SKM-1 treated with dmso at 0.1 percent for 144 hours (cell line): ENCODE measurements around the gene IPO13.

Experiments used
- DNase-seq: peaks from one replicate; lab custom pipeline; 2025; ENCODE audit not compliant: unreplicated experiment; lab: John Stamatoyannopoulos, UW

IPO13 gene

GRCh38 chr1:43985984-43986595, 39.3 kb downstream of the IPO13 start:
- no peak for DNase-seq

GRCh38 chr1:43986712-43987111, 40.0 kb downstream of the IPO13 start:
- DNase-seq: no peak

DNA sequence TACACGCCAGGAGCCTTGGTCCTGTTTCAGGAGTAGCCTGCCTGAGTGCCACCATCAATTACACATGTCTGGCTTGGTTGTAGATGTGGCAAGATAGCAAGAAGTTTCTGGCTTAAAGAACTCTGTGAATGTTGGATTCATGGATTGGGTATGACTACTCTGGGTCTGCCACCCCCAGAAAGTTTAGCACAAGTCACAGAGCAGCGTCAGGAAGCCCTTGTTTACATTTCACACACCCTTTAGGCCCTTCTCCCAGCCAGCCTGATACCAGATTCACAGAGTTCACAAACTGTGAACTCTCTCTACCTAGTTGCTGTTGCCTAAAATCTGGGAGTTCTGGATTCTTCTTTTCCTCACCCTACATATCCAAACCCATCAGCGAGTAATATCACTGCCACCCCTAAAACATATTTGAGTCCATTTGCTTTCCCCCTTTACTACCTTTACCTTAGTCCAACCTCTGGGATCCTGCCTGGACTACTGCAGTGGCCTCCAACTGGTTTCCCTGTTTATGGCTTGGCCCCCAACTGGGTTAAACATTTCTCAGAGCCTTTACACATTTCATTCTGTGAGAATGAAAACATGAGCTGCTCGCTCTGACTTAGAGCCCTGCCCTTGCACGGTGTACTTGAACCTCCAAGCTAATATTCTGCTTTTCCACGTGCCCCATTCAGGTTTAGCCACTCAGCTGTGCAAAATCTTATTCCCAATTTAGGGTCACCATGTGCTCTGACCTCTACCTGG, 40.6 kb downstream of the IPO13 start:
- no peak for DNase-seq

GRCh38 chr1:43990271-43991199, 43.8 kb downstream of the IPO13 start:
- no peak for DNase-seq

DNA sequence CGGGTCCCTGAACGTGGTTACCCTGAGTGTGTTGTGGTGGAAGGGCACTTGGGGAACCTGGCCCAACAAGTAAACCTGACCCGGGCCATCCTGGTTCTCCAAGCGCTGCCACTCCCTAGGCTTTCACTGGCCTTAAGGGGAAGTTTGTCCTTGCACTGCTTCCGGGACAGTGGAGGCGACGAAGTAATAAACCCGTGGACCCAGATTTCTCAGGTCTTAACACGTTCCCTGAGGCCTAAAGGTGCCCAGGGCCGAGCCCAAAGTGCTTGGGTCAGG, 44.4 kb downstream of the IPO13 start:
- no peak for DNase-seq

GRCh38 chr1:43991476-43992231, 44.9 kb downstream of the IPO13 start, which contains the start of gene CCDC24:
CCDC24 (plus strand) TSS chr1:43991599; CDS start chr1:43991879, 280 bp downstream.
- peak; percentile 66 for DNase-seq

- no peak for DNase-seq
Measured at GRCh38 chr1:43992232-43992995, 45.7 kb downstream of the IPO13 start.

DNA sequence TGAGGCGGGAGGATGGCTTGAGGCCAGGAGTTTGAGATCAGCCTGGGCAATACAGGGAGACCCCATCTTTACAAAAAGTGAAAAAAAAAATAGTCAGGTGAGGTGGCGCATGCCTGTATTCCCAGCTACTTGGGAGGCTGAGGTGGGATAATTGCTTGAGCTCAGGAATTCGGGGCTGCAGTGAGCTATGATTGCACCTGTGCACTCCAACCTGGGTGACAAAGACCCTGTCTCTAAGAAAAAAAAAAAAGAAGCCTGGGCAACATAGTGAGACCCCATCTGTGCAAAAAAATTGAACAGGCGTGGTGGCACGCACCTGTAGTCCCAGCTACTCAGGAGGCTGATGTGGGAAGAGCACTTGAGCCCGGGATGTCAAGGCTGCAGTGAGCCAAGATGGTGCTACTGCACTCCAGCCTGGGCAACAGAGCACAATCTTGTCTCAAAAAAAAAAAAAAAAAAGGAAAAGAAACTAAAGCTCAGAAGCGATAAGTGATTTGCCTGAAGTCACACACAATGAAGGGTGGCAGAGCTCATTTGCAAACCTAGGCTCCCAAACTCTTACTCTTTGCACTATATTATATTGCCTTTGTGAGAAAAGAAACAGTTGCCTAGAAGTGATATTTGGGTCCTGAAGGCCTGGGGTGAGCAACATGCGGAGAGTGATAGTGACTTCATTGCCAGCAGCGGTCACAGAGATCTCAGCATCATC, 46.6 kb downstream of the IPO13 start:
- no peak for DNase-seq

DNA sequence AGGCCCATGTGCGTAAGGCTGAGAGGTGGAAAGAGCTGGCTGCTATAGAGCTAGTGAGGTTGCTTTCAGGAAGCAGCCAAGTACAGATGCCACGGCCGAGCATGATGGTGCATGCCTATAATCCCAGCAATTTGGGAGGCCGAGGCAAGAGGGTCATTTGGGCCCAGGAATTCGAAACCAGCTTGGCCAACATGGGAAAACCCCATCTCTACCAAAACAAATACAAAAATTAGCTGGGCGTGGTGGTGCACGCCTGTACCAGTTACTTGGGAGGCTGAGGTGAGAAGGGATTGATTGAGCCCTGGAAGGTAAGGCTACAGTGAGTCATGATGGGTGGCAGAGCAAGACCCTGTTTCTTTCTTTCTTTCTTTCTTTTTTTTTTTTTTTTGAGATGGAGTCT, 47.3 kb downstream of the IPO13 start:
- no peak for DNase-seq

DNA sequence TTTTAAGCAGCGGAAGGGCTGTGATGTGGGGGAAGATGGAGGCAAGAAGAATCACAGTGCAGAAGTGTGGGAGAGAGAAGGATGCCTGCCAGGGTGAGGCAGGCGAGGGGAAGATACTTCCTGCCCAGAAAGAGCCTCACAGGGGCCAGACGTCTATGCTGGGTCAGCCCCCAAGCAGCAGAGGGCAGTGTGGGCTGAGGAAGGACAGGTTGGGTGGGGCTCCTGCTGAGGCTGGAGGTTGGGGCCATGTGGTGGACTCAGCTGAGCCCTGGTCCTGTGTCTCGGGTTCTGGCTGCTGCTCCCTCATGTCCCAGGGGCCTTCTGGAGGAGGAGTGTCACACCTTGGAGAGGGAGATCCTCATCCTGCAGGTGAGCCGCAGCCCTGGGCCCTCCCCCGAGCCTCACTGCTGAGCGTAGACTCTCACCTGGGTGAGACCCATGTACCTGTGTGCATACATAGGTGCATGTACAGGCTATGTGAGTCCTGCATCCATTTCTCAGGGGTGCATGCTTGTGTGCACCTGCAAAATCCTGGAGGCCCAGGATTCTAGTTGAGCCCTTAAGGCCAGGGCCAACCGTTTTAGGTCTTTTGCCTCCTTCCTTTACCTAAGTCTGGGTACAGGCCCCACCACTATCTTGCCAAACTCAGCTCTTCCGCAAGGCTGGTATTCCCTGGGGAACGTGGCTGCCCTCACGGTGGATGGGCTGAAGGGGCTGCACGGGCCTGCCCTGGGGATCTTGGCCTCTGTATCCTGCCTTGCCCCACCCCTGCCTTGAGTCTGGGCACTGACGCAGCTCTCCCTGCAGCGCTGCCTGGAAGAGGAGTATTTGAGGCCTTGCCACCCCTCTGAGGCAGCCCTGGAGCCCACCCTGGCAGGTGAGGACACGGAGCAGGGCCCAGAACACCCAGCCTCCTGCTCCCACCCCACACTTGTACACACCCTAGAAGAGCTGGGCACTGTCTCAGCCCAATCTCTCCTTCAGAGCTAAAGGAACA, 48.3 kb downstream of the IPO13 start:
- peak; percentile 40 for DNase-seq

- no peak for DNase-seq
Measured at GRCh38 chr1:43995984-43996732, 49.4 kb downstream of the IPO13 start.

DNA sequence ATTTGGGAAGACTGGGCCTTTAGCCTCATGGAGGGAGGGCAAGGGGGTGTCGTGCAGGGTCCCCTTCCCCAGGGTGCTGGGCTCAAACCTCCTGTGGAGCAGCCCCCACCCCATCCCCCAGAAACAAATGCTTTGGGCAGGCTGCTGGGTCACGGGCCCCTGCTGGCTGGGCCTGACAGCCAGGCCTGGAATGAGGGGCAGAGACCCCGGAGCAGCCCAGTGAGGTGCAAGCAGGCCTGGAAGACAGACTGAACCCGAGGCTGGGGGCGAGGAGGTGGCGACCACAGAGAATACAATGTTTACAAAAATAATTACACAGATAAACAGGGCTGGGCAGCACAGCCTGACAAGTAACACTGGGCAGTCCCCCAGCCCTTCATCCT, 50.0 kb downstream of the IPO13 start:
- no peak for DNase-seq

DNA sequence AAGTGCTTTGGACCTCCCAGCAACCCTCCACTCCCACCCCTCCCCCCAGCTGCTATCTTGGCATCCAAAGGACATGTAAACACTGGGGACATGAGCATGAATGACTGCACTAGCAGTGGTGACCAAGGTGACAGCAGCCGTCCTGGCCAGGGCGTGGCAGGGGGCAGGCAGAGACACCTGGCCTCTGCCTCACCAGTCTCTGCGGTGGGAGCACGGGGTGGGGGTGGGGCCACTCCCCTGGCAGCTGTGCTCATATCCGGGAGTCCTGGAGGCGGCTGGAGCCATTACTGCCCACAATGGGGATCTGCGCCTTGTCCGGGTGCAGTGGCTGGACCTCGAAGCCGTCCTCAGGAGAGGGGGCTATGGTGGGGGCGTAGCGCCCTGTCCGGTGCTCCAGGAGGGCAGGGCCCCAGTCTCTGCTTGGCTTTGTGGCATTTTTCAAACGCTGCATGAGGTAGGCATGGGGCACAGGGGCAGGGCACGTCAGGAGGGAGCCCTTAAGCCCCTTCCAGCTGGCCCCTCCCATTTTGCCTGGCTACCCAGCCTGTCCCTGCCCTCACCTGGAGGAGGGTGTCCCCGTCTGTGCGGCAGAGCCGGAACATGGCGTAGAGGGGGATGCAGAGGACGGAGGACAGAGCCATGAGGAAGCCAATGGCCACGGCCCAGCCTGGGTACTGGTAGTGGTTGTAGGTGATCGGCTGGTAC, 50.7 kb downstream of the IPO13 start:
- DNase-seq: no peak

DNA sequence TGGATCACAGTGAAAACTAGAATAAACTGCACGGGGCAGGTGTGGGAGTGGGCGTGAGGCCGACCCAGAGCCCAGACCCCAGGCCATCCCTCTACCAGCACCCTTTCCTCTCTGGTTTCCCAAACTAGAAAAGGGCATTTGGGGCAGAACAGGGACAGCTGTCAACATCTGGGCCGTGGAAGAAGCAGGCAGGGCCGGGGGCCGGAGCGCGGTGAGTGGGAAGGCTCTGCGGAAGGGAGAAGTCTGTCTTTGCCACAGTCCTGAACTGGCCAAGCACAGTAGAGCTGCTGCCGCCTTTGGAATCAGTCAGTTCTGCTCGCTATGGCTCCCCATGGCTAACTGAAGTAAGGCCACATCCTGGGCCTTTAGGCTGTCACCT, 51.2 kb downstream of the IPO13 start:
- DNase-seq: no peak

DNA sequence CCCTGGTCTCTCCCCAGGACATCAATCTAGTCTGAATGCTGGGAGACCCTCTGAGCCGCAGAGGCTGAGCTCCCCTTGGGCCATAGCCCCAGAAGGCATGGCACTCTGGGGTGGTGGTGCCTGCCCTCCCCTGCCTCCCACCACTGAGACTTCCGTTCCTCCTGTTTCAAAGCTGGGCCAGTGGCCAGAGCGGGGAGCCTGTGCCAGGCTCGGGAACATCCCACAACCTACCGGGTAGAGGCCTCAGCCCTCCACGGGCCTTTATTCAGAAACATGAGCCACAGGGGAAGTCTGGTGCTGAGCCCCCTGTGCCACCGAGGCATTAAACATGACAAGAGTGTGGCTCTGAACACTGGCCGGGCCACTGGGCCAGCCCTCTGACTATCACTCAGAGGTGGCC, 52.7 kb downstream of the IPO13 start:
- DNase-seq: no peak

DNA sequence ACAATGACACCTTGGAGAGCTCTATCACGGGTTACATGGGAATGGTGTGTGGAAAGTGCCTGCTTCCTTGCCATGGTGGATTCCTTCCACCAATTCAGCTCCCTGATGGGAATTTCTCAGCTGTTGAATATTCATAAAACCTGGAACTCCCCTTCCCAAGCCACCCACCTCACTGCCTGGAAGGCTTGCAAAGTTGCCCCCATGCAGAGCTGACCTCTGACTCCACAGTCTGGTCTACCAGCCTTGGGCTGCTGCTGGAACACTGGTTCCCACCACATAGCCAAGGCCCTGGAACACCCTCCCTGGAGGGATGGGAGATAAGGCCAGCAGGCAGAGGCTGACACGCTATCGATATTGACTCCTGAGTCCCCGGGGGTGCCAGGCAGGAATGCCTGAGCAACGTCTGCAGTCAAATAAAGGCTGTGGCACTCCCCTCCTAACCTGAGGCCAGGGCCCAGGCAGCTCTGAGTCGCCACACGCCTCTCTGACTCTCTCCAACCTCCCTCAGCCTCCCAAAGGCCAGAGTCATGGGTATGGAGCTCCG, 53.4 kb downstream of the IPO13 start:
- no peak for DNase-seq

DNA sequence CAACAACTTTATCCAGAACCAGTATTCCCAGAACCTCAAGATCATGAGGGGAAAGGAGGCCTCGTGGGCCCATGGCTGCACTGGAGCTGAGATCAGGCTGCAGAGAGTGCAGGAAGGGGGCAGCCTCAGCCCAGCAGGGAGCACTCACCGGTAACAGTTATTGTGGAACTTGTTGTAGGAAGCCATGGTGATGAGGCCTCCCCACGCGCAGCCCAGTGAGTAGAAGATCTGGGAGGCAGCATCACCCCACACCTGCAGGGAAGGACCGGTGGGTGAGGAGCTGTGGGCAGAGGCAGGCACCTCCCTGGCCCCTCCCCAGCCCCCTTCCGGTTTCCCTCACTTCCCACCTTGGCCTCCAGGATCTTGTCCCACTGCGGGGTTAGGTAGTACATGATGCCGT, 55.4 kb downstream of the IPO13 start:
- no peak for DNase-seq
